ENCODE results near the gene PPP1R18.
"Not testable (repeated sequence)": the region's sequence is repeated elsewhere in the genome, so short reads cannot be mapped to it uniquely, and the experiment has no call there.

Gene PPP1R18

GRCh38 chr6:30657922-30658321 is 28.5 kb downstream of the PPP1R18 start:
- DNase-seq, result not testable (repeated sequence)

- DNase-seq, result no peak
Observed at GRCh38 chr6:30657454-30657853, 29.0 kb downstream of the PPP1R18 start.

GRCh38 chr6:30656513-30656912 is 29.9 kb downstream of the PPP1R18 start:
- DNase-seq, result no peak

GRCh38 chr6:30655743-30656094 is 30.7 kb downstream of the PPP1R18 start:
- no peak for DNase-seq

- no peak for DNase-seq
Observed at GRCh38 chr6:30654798-30655742, 31.4 kb downstream of the PPP1R18 start.

- DNase-seq, result no peak
Observed at GRCh38 chr6:30651143-30651542, 35.3 kb downstream of the PPP1R18 start.

GRCh38 chr6:30647242-30648116 is 39.0 kb downstream of the PPP1R18 start:
- peak; percentile 49 for DNase-seq

GRCh38 chr6:30646450-30647241 is 39.8 kb downstream of the PPP1R18 start, which contains the start of gene C6orf136:
TSS of gene C6orf136 (plus strand) at chr6:30647133. CDS start at chr6:30647232, 99 bp downstream.
- peak; percentile 87 for DNase-seq

GRCh38 chr6:30645989-30646388 is 40.5 kb downstream of the PPP1R18 start:
- DNase-seq, result no peak

- DNase-seq, result no peak
Observed at GRCh38 chr6:30644769-30645168, 41.7 kb downstream of the PPP1R18 start.

GRCh38 chr6:30643656-30644055 is 42.8 kb downstream of the PPP1R18 start:
- no peak for DNase-seq

GRCh38 chr6:30641048-30641447 is 45.4 kb downstream of the PPP1R18 start:
- DNase-seq, result no peak

- DNase-seq, result no peak
Observed at GRCh38 chr6:30640481-30640880, 46.0 kb downstream of the PPP1R18 start.

- DNase-seq, result no peak
Observed at GRCh38 chr6:30635834-30636233, 50.6 kb downstream of the PPP1R18 start.

GRCh38 chr6:30626484-30627366 is 59.7 kb downstream of the PPP1R18 start, which contains the start of gene ATAT1:
TSS of gene ATAT1 (plus strand) at chr6:30626874.
- peak; percentile 76 for DNase-seq
